DMS153 treated with DMSO at 0.1 percent for 48 hours (cell line): ENCODE measurements around the gene SHFL.

Source experiments
- DNase-seq: peaks from one replicate; lab custom pipeline; 2025; ENCODE audit not compliant: unreplicated experiment; lab: John Stamatoyannopoulos, UW

SHFL gene

GRCh38 chr19:10107817-10108367, 21.8 kb downstream of the SHFL start:
- no peak for DNase-seq

GRCh38 chr19:10109528-10109927, 23.4 kb downstream of the SHFL start:
- DNase-seq, result no peak

GRCh38 chr19:10110076-10110971, 24.2 kb downstream of the SHFL start:
- DNase-seq, result no peak

GRCh38 chr19:10110972-10111317, 24.8 kb downstream of the SHFL start:
- no peak for DNase-seq

- no peak for DNase-seq
These were observed 25.3 kb downstream of the SHFL start, which contains the start of gene P2RY11 for GRCh38 chr19:10111405-10111811. Gene P2RY11, plus strand, starts transcription at chr19:10111693. Its CDS starts 29 bp downstream, at chr19:10111722.

- no peak for DNase-seq
These were observed 26.1 kb downstream of the SHFL start for GRCh38 chr19:10112037-10112761.

- peak; percentile 5 for DNase-seq
These were observed 26.9 kb downstream of the SHFL start for GRCh38 chr19:10112895-10113591.

GRCh38 chr19:10113592-10113963, 27.5 kb downstream of the SHFL start:
- DNase-seq, result no peak

- no peak for DNase-seq
These were observed 28.0 kb downstream of the SHFL start for GRCh38 chr19:10113964-10114650.

GRCh38 chr19:10114651-10115391, 28.7 kb downstream of the SHFL start:
- DNase-seq, result no peak

GRCh38 chr19:10115392-10116084, 29.4 kb downstream of the SHFL start:
- no peak for DNase-seq

GRCh38 chr19:10116085-10116865, 30.2 kb downstream of the SHFL start:
- DNase-seq, result no peak

- no peak for DNase-seq
These were observed 30.9 kb downstream of the SHFL start for GRCh38 chr19:10116866-10117616.

GRCh38 chr19:10118960-10119359, 32.8 kb downstream of the SHFL start:
- no peak for DNase-seq

GRCh38 chr19:10120538-10121189, 34.5 kb downstream of the SHFL start:
- no peak for DNase-seq

GRCh38 chr19:10122045-10122444, 35.9 kb downstream of the SHFL start:
- DNase-seq, result no peak

GRCh38 chr19:10124429-10124828, 38.3 kb downstream of the SHFL start:
- no peak for DNase-seq
